AG04449 (cell line): ENCODE results near the gene PHF21A.

Experiments used
- CTCF ChIA-PET: fragments of 350-600 bp; formaldehyde crosslinking; extraction: SDS; loops from one replicate; lab custom pipeline; 2021; ENCODE audit warnings: antibody characterized with exemption; lab: Yijun Ruan, JAX
- POLR2A ChIA-PET: fragments of 400-600, 350-600 bp; formaldehyde crosslinking; extraction: SDS; loops from one replicate; lab custom pipeline; 2020; ENCODE audit warnings: antibody characterized with exemption, inconsistent platforms; lab: Yijun Ruan, JAX
- DNase-seq: peaks from one replicate; pipeline ENCODE4 v3.0.0-alpha.2; 2010; ENCODE audit warnings: low read depth, low spot score
- H3K4me3 ChIP-seq: 2 replicates; pipeline ENCODE4 v1.5.1; 2011; ENCODE audit warnings: low read depth, mild to moderate bottlenecking, control low read depth, low read length
- TF ChIP-seq, protein P1 (sequence below): IDR thresholded peaks from one replicate; pipeline ENCODE4 v1.5.1; 2011; ENCODE audit warnings: mild to moderate bottlenecking, moderate library complexity, low read length, control low read depth, inconsistent platforms; ENCODE audit not compliant: insufficient read depth; ENCODE audit errors: missing control alignments

PHF21A gene

GRCh38 chr11:45917286-45917622 is 204.0 kb downstream of the PHF21A start:
- ChIA-PET POLR2A (interaction anchor here (0.9 to 1.1 kb wide), 3 partner anchors 13 to 87 kb away, joined by 3 read pairs; no protein-coding TSS in a partner anchor), CTCF (interaction anchor here (0.9 to 1.3 kb wide), 3 partner anchors 47 to 86 kb away, joined by 3 to 5 read pairs (median 3); no protein-coding TSS in a partner anchor)
- DNase-seq: no peak
- TF ChIP-seq, protein P1, sequence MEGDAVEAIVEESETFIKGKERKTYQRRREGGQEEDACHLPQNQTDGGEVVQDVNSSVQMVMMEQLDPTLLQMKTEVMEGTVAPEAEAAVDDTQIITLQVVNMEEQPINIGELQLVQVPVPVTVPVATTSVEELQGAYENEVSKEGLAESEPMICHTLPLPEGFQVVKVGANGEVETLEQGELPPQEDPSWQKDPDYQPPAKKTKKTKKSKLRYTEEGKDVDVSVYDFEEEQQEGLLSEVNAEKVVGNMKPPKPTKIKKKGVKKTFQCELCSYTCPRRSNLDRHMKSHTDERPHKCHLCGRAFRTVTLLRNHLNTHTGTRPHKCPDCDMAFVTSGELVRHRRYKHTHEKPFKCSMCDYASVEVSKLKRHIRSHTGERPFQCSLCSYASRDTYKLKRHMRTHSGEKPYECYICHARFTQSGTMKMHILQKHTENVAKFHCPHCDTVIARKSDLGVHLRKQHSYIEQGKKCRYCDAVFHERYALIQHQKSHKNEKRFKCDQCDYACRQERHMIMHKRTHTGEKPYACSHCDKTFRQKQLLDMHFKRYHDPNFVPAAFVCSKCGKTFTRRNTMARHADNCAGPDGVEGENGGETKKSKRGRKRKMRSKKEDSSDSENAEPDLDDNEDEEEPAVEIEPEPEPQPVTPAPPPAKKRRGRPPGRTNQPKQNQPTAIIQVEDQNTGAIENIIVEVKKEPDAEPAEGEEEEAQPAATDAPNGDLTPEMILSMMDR: no peak
- peak overlapping the region; percentile 100 for H3K4me3 ChIP-seq

GRCh38 chr11:45915446-45915845 is 205.8 kb downstream of the PHF21A start:
- no peak overlapping the region for H3K4me3 ChIP-seq
- TF ChIP-seq, protein P1: no peak
- ChIA-PET CTCF (interaction anchor here (0.9 to 1.5 kb wide), 2 partner anchors 15 to 72 kb away, joined by 3 to 4 read pairs; no protein-coding TSS in a partner anchor), POLR2A (no interaction called here)
- DNase-seq: no peak

GRCh38 chr11:45913942-45914635 is 207.2 kb downstream of the PHF21A start:
- TF ChIP-seq, protein P1: no peak
- DNase-seq: no peak
- H3K4me3 ChIP-seq: no peak overlapping the region
- CTCF ChIA-PET: interaction anchor here (0.9 to 1.4 kb wide), 2 partner anchors 41 to 93 kb away, joined by 3 to 5 read pairs; no protein-coding TSS in a partner anchor
- POLR2A ChIA-PET: no interaction called here

DNA sequence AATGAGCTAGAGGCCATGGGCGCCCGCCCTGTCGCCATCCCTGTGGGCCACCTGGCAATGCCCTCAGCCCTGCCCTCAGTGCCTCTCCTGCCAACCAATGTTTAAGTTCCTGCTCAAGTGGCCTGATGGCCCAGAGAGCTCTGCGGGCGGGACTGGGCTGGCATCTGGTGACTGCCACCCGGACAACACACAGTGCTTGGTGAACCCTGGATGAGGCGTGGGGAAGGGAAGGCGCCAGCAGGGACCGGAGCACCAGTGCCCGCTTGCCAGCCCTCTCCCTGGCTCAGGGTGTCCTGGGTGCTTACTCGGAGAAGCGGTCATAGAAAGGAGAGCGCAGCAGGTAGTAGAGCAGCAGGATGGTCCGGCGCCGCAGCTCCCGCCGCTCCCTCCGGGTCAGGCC is 207.7 kb downstream of the PHF21A start:
- no peak overlapping the region for H3K4me3 ChIP-seq
- TF ChIP-seq, protein P1: no peak
- ChIA-PET POLR2A (no interaction called here), CTCF (interaction anchor here (0.9 to 1.4 kb wide), 2 partner anchors 40 to 93 kb away, joined by 3 to 5 read pairs; no protein-coding TSS in a partner anchor)
- no peak for DNase-seq

GRCh38 chr11:45910623-45911022 is 210.6 kb downstream of the PHF21A start:
- TF ChIP-seq, protein P1: no peak
- CTCF ChIA-PET: no interaction called here
- no peak overlapping the region for H3K4me3 ChIP-seq
- DNase-seq: no peak
- POLR2A ChIA-PET: no interaction called here

- TF ChIP-seq, protein P1: no peak
- no peak overlapping the region for H3K4me3 ChIP-seq
- POLR2A ChIA-PET: no interaction called here
- CTCF ChIA-PET: no interaction called here
- no peak for DNase-seq
Observed at GRCh38 chr11:45909594-45910475, 211.4 kb downstream of the PHF21A start.
